HEK293T (cell line): ENCODE measurements around the gene SIGLEC10.

Source experiments
- ARNT ChIP-seq: fragments of 450-650 bp; IDR thresholded peaks from 2 replicates; pipeline ENCODE4 v1.6.1; 2017; ENCODE audit warnings: mild to moderate bottlenecking
- FOXM1 ChIP-seq: fragments of 450-650 bp; IDR thresholded peaks from 2 replicates; pipeline ENCODE4 v1.6.1; 2017; ENCODE audit warnings: mild to moderate bottlenecking, borderline replicate concordance
- PKNOX1 ChIP-seq: fragments of 450-650 bp; IDR thresholded peaks from 2 replicates; pipeline ENCODE4 v1.6.1; 2016

- no peak for TF ChIP-seq PKNOX1
- TF ChIP-seq FOXM1, result no peak
- no peak for TF ChIP-seq ARNT
Measured at GRCh38 chr19:51415187-51415586, 2.3 kb downstream of the SIGLEC10 start.
